A673 (cell line): ENCODE results near the gene QSOX2. TPM values are rescaled to one million over a fixed set of nuclear protein-coding genes. Genes with fewer than 3 reads are reported as not detected.

Experiments
- BruUV-seq: library from RNA; stranded (reverse); fragments of 400-500 nt; replicated peaks from 2 replicates; lab custom pipeline; 2021; lab: Mats Ljungman, UMichigan
- CTCF ChIA-PET: fragments of 300-600 bp; sonication (Branson Sonifier 250); formaldehyde crosslinking; loops from one replicate; lab custom pipeline; 2022; ENCODE audit warnings: antibody characterized with exemption; lab: Charles Lee
- POLR2A ChIA-PET: fragments of 300-600 bp; sonication (Branson Sonifier 250); formaldehyde crosslinking; loops from one replicate; lab custom pipeline; 2022; ENCODE audit warnings: antibody characterized with exemption; ENCODE audit not compliant: low non-redundant PET; lab: Charles Lee
- DNase-seq: peaks from one replicate; pipeline ENCODE4 v3.0.0-alpha.2; 2015; ENCODE audit warnings: low spot score
- H3K27ac ChIP-seq: fragments of 200-600 bp; sonication (generic); 2 replicates; pipeline ENCODE4 v1.5.1; 2016; ENCODE audit warnings: mixed run types, low read depth, mild to moderate bottlenecking, mixed read lengths, antibody characterized with exemption, low read length; ENCODE audit not compliant: poor library complexity, severe bottlenecking
- H3K27me3 ChIP-seq: fragments of 200-600 bp; sonication (generic); replicated peaks from 2 replicates; pipeline ENCODE4 v1.6.1; 2017; ENCODE audit warnings: mixed run types, low read depth, mild to moderate bottlenecking, mixed read lengths, antibody characterized with exemption, low read length; ENCODE audit not compliant: insufficient read depth, poor library complexity
- H3K36me3 ChIP-seq: fragments of 200-600 bp; sonication (generic); 2 replicates; pipeline ENCODE4 v1.6.1; 2016; ENCODE audit warnings: mixed run types, mild to moderate bottlenecking, mixed read lengths, antibody characterized with exemption, low read length; ENCODE audit not compliant: insufficient read depth, poor library complexity, severe bottlenecking
- H3K4me1 ChIP-seq: fragments of 200-600 bp; sonication (generic); 2 replicates; pipeline ENCODE4 v1.6.1; 2017; ENCODE audit warnings: mixed run types, mild to moderate bottlenecking, mixed read lengths, antibody characterized with exemption, low read length; ENCODE audit not compliant: insufficient read depth, poor library complexity, severe bottlenecking
- H3K4me3 ChIP-seq: fragments of 200-600 bp; sonication (generic); 2 replicates; pipeline ENCODE4 v1.5.1; 2016; ENCODE audit warnings: low read depth, mixed run types, mild to moderate bottlenecking, mixed read lengths, low read length; ENCODE audit not compliant: poor library complexity, severe bottlenecking
- H3K9me3 ChIP-seq: fragments of 200-600 bp; sonication (generic); 2 replicates; pipeline ENCODE4 v1.6.1; 2016; ENCODE audit warnings: mixed run types, low read depth, mild to moderate bottlenecking, mixed read lengths, antibody characterized with exemption, low read length; ENCODE audit not compliant: poor library complexity, severe bottlenecking
- EZH2 ChIP-seq: fragments of 200-600 bp; sonication (generic); IDR thresholded peaks from 2 replicates; pipeline ENCODE4 v1.6.1; 2017; ENCODE audit warnings: borderline replicate concordance, low read depth, mild to moderate bottlenecking, mixed read lengths, antibody characterized with exemption, low read length; ENCODE audit not compliant: poor library complexity, severe bottlenecking
- intact Hi-C: fragments of 100-400 bp; cut with micrococcal nuclease; formaldehyde crosslinking; loops from one replicate; pipeline ENCODE4 v1.10.0; 2022; ENCODE audit not compliant: unreplicated experiment
- total RNA-seq: library from RNA; stranded (reverse); gene quantifications from 2 replicates; pipeline ENCODE4 v1.2.3, GENCODE V29; 2021
- TF ChIP-seq, protein P1 (sequence below): fragments of 300-800, 200-600 bp; sonication (generic); conservative IDR thresholded peaks from 2 replicates; pipeline ENCODE4 v1.5.1; 2017; ENCODE audit warnings: low read depth, mild to moderate bottlenecking, antibody characterized with exemption, low read length, moderate library complexity, mixed read lengths

Gene QSOX2
- total RNA-seq, 1 experiment from 2014 or later = 43.7 TPM

GRCh38 chr9:136191099-136191959 is 54.3 kb downstream of the QSOX2 start:
- Histone ChIP-seq H3K9me3 (no peaks in the 10 kb centered on the region), H3K36me3 (no peaks in the 10 kb centered on the region), H3K4me3 (no peak overlapping the region), H3K27me3 (peaks cover 46% of the 10 kb centered on the region), H3K27ac (no peak overlapping the region), H3K4me1 (peaks cover 36% of the 10 kb centered on the region)
- no TSS peak for BruUV-seq
- no peak for TF ChIP-seq EZH2
- TF ChIP-seq, protein P1, sequence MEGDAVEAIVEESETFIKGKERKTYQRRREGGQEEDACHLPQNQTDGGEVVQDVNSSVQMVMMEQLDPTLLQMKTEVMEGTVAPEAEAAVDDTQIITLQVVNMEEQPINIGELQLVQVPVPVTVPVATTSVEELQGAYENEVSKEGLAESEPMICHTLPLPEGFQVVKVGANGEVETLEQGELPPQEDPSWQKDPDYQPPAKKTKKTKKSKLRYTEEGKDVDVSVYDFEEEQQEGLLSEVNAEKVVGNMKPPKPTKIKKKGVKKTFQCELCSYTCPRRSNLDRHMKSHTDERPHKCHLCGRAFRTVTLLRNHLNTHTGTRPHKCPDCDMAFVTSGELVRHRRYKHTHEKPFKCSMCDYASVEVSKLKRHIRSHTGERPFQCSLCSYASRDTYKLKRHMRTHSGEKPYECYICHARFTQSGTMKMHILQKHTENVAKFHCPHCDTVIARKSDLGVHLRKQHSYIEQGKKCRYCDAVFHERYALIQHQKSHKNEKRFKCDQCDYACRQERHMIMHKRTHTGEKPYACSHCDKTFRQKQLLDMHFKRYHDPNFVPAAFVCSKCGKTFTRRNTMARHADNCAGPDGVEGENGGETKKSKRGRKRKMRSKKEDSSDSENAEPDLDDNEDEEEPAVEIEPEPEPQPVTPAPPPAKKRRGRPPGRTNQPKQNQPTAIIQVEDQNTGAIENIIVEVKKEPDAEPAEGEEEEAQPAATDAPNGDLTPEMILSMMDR = no peak
- CTCF ChIA-PET = no interaction called here
- intact Hi-C loops = no loop called here
- no peak for DNase-seq
- POLR2A ChIA-PET = no interaction called here

DNA sequence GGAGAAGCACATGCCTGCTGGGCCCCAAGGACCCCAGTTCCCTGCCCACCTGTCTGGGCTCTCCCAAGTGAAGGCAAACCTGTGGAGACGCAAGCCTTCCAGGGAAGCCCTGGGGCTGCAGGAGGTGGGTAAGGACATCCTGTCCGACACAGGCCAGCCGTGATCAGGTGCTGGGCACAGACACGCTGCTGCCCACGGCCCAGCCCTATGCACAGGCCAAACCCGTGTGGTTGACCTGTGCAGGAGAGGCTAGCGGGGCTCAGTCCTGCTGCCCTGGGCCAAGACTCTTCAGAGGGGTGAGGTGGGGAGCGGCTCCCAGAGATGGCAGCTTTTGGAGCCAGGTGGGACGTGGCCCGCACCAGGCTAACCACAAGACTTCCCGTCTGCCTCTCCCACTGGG is 55.0 kb downstream of the QSOX2 start:
- intact Hi-C loops = no loop called here
- TF ChIP-seq, protein P1 = no peak
- TF ChIP-seq EZH2 = no peak
- CTCF ChIA-PET = no interaction called here
- Histone ChIP-seq H3K36me3 (no peaks in the 10 kb centered on the region), H3K27me3 (peaks cover 39% of the 10 kb centered on the region), H3K4me1 (peaks cover 36% of the 10 kb centered on the region), H3K9me3 (no peaks in the 10 kb centered on the region), H3K27ac (no peak overlapping the region), H3K4me3 (no peak overlapping the region)
- BruUV-seq = no TSS peak
- DNase-seq = no peak
- POLR2A ChIA-PET = no interaction called here

- intact Hi-C loops = no loop called here
- H3K36me3 ChIP-seq = no peaks in the 10 kb centered on the region
- peaks cover 35% of the 10 kb centered on the region for H3K27me3 ChIP-seq
- no TSS peak for BruUV-seq
- TF ChIP-seq, protein P1 = no peak
- TF ChIP-seq EZH2 = no peak
- peaks cover 36% of the 10 kb centered on the region for H3K4me1 ChIP-seq
- ChIA-PET POLR2A (no interaction called here), CTCF (no interaction called here)
- H3K27ac ChIP-seq = no peak overlapping the region
- DNase-seq = no peak
- H3K4me3 ChIP-seq = no peak overlapping the region
- no peaks in the 10 kb centered on the region for H3K9me3 ChIP-seq
Observed at GRCh38 chr9:136190237-136190601, 55.4 kb downstream of the QSOX2 start.
